B cell (primary cell): ENCODE data around the gene ENDOU. TPM values are rescaled to one million over a fixed set of nuclear protein-coding genes. Genes with fewer than 3 reads are reported as not detected.
A peak's percentile ranks its signal among the peaks of the same experiment; 100 is the strongest.

Source experiments
- ATAC-seq: fragments of 200-7000 bp; cut with Tn5 transposase; one replicate; pipeline ENCODE4 v1.10.0; 2021; ENCODE audit warnings: low read depth, mild to moderate bottlenecking, moderate number of reproducible peaks, moderate library complexity
- CTCF ChIA-PET: fragments of 350-600 bp; sonication (Branson Sonifier 250); formaldehyde crosslinking; loops from one replicate; lab custom pipeline; 2021; ENCODE audit warnings: antibody characterized with exemption, inconsistent platforms; lab: Charles Lee
- POLR2A ChIA-PET: fragments of 350-600 bp; sonication (Branson Sonifier 250); formaldehyde crosslinking; loops from one replicate; lab custom pipeline; 2021; ENCODE audit warnings: antibody characterized with exemption; lab: Charles Lee
- DNase-seq: peaks from one replicate; pipeline ENCODE4 v3.0.0; 2013
- H2AFZ ChIP-seq: 2 replicates; pipeline ENCODE4 v1.6.1; 2012; ENCODE audit warnings: mild to moderate bottlenecking, low read depth, low read length; ENCODE audit not compliant: insufficient read depth, poor library complexity, severe bottlenecking
- H3K27ac ChIP-seq, 2 donors: 1 replicate in 1 of 2; 2 replicates in 1 of 2; pipeline ENCODE4 v1.5.1; 2012 to 2013; ENCODE audit warnings: low read length in 2 of 2, mild to moderate bottlenecking in 2 of 2, moderate library complexity in 1 of 2
- H3K27me3 ChIP-seq, 4 experiments: fragments of 200-600 bp in 1 of 4; sonication (generic) in 1 of 4; replicated peaks in 1 of 4; 1 replicate in 2 of 4; 2 replicates in 2 of 4; pipeline versions ENCODE4 v1.6.1 to v1.7.0; 2013 to 2016; ENCODE audit warnings: low read length in 3 of 4, mild to moderate bottlenecking in 2 of 4, mixed read lengths in 1 of 4, moderate library complexity in 1 of 4; ENCODE audit not compliant: insufficient read depth in 4 of 4, control insufficient read depth in 3 of 4; ENCODE audit errors: control extremely low read depth in 1 of 4
- H3K36me3 ChIP-seq, 2 experiments: replicated peaks in 1 of 2; 1 replicate in 1 of 2; 2 replicates in 1 of 2; pipeline versions ENCODE4 v1.6.1 to v1.7.1; 2013; ENCODE audit warnings: low read length in 1 of 2; ENCODE audit not compliant: insufficient read depth in 2 of 2, control insufficient read depth in 1 of 2; ENCODE audit errors: control extremely low read depth in 1 of 2, extremely low read depth in 1 of 2
- H3K4me1 ChIP-seq, 2 donors: fragments of 200-600 bp in 1 of 2; sonication (generic) in 1 of 2; 1 replicate in 1 of 2; 2 replicates in 1 of 2; pipeline versions ENCODE4 v1.5.1 to v1.6.1; 2013 to 2017; ENCODE audit warnings: low read length in 2 of 2; ENCODE audit not compliant: control insufficient read depth in 2 of 2, insufficient read depth in 2 of 2
- H3K4me2 ChIP-seq: replicated peaks from 2 replicates; pipeline ENCODE3; 2012; ENCODE audit warnings: mild to moderate bottlenecking, low read depth, low read length; ENCODE audit not compliant: poor library complexity, severe bottlenecking
- H3K4me3 ChIP-seq, 5 experiments: fragments of 200-600 bp in 1 of 5; sonication (generic) in 1 of 5; 1 replicate in 3 of 5; 2 replicates in 2 of 5; pipeline versions ENCODE4 v1.5.1 to v1.7.0; 2011 to 2016; ENCODE audit warnings: low read length in 4 of 5, mild to moderate bottlenecking in 4 of 5, low read depth in 2 of 5, control low read depth in 1 of 5, moderate library complexity in 1 of 5; ENCODE audit not compliant: insufficient read depth in 1 of 5; ENCODE audit errors: control extremely low read depth in 1 of 5, extremely low read depth in 1 of 5
- H3K79me2 ChIP-seq: fragments of 200-600 bp; sonication (generic); one replicate; pipeline ENCODE4 v1.6.0; 2016; ENCODE audit warnings: low read length; ENCODE audit not compliant: control insufficient read depth, insufficient read depth
- H3K9ac ChIP-seq: fragments of 200-600 bp; sonication (generic); 2 replicates; pipeline ENCODE4 v1.6.1; 2017; ENCODE audit warnings: mild to moderate bottlenecking, low read length, moderate library complexity
- H3K9me3 ChIP-seq, 3 donors: one replicate each; pipeline versions ENCODE4 v1.6.1 to v1.7.1; 2013; ENCODE audit warnings: low read length in 2 of 3; ENCODE audit not compliant: control insufficient read depth in 2 of 3, insufficient read depth in 1 of 3; ENCODE audit errors: control extremely low read depth in 1 of 3
- H4K20me1 ChIP-seq: 2 replicates; pipeline ENCODE4 v1.6.0; 2012; ENCODE audit warnings: mild to moderate bottlenecking, low read length; ENCODE audit not compliant: insufficient read depth, control insufficient read depth, poor library complexity, severe bottlenecking
- H3K27ac Mint-ChIP-seq: one replicate; pipeline ENCODE4 v1.8.0; 2021; ENCODE audit warnings: mixed read lengths
- H3K27me3 Mint-ChIP-seq: one replicate; pipeline ENCODE4 v1.8.0; 2021; ENCODE audit warnings: mixed read lengths
- H3K4me1 Mint-ChIP-seq: one replicate; pipeline ENCODE4 v1.8.0; 2021; ENCODE audit warnings: mixed read lengths
- H3K4me3 Mint-ChIP-seq: one replicate; pipeline ENCODE4 v1.8.0; 2021; ENCODE audit warnings: mixed read lengths
- H3K9me3 Mint-ChIP-seq: one replicate; pipeline ENCODE4 v1.8.0; 2022; ENCODE audit warnings: mixed read lengths; ENCODE audit not compliant: insufficient read depth
- EZH2 ChIP-seq: IDR thresholded peaks from 2 replicates; pipeline ENCODE4 v1.6.1; 2012; ENCODE audit warnings: borderline replicate concordance, low read depth, mild to moderate bottlenecking, moderate library complexity, low read length; ENCODE audit not compliant: insufficient read depth, poor library complexity, severe bottlenecking
- WGBS: methylation state at CpG from one replicate; pipeline ENCODE4 v1.1.5; 2013; ENCODE audit warnings: missing lambda C conversion rate; ENCODE audit not compliant: insufficient coverage; 5-methylcytosine and 5-hydroxymethylcytosine counted together
- intact Hi-C: fragments of 100-400 bp; cut with micrococcal nuclease; formaldehyde crosslinking; loops from one replicate; pipeline ENCODE4 v1.10.0; 2022
- polyA plus RNA-seq: library from polyadenylated mRNA; depleted of rRNA; stranded (reverse); fragments of >200 nt; gene quantifications from 2 replicates; pipeline ENCODE4 v1.2.3, GENCODE V29; 2012
- total RNA-seq, 2 donors: library from RNA; stranded (reverse); fragments of 120-200 nt in 1 of 2; gene quantifications; 1 replicate in 1 of 2; 2 replicates in 1 of 2; pipeline versions ENCODE4 v1.2.3 to v1.2.4, GENCODE V29; 2013 to 2022
- TF ChIP-seq, protein P1 (sequence below): fragments of 200-600 bp; IDR thresholded peaks from one replicate; pipeline ENCODE4 v1.8.0; 2022; ENCODE audit warnings: antibody characterized with exemption, mild to moderate bottlenecking

The ENDOU gene
- total and polyA plus RNA-seq, 2 donors (not counting 1 experiment from before 2014, with no cell fraction given), result 0.03 TPM; not detected in 1

DNA sequence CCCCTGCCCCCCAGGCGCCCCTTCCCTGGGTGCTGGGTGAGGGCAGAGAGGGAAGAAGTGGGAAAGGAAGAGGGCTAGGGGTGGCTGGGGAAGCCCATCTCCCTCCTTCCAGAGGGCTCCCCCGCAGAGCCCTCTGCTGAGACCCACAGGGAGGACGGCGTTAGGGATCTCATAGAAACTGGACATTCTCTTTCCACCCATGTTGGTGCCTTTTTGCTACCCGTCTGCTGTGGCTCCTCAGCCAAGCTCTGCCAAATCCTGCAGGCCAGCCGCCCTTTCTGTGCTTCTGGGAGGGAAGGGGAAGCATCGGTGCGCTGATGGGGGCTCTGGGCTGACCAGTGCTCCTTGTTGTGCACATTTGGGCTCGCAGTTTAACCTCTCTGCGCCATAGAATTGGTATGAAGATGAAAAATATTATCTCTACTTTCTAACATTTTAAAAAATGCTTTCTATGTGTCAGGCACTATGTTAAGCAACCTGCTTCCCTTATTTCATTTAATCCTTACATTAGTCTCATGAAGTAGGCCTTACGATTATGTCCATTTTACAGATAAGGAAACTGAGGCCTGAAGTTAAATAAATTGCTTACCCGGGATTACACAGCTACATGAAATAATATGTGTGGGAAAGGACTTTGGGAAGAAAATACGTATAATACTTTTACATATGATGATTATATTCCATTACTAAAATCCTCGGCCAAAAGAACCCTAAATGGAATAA is 48.7 kb upstream of the ENDOU start:
- intact Hi-C loops, result loop anchor here (1.0 to 2.0 kb wide), 3 partner anchors 15 to 69 kb away; partner anchors contain the start of gene RAPGEF3
- H3K4me3 Mint-ChIP-seq, result peak overlapping the region; percentile 93
- WGBS, result 21% methylated on average over 4 of the region's 14 CpGs
- Histone ChIP-seq H3K27me3 (no peaks in the 10 kb centered on the region), H2AFZ (peak overlapping the region; percentile 92), H3K4me2 (peak overlapping the region; percentile 84), H3K9me3 (no peaks in the 10 kb centered on the region), H3K4me3 (peak overlapping the region in 4 of 5 experiments; percentile 23 to 75 (median 61)), H4K20me1 (peaks cover 27% of the 10 kb centered on the region), H3K4me1 (peaks cover 6 to 27% of the 10 kb centered on the region in 2 donors), H3K27ac (peak overlapping the region in 1 of 2 donors; percentile 54), H3K36me3 (no peaks in the 10 kb centered on the region), H3K79me2 (peaks cover 28% of the 10 kb centered on the region), H3K9ac (peak overlapping the region; percentile 74)
- no peaks in the 10 kb centered on the region for H3K9me3 Mint-ChIP-seq
- POLR2A ChIA-PET, result interaction anchor here (1.0 kb wide), 1 partner anchor 62 kb away, joined by 4 read pairs; no protein-coding TSS in a partner anchor
- no peaks in the 10 kb centered on the region for H3K27me3 Mint-ChIP-seq
- CTCF ChIA-PET, result interaction anchor here (2.5 to 20.0 kb wide), 6 partner anchors 17 to 122 kb away, joined by 7 to 584 read pairs (median 334); partner anchors contain the start of genes ENDOU, RAPGEF3 and RPAP3
- no peak for DNase-seq
- H3K27ac Mint-ChIP-seq, result peak overlapping the region; percentile 86
- peaks cover 27% of the 10 kb centered on the region for H3K4me1 Mint-ChIP-seq
- TF ChIP-seq, protein P1, sequence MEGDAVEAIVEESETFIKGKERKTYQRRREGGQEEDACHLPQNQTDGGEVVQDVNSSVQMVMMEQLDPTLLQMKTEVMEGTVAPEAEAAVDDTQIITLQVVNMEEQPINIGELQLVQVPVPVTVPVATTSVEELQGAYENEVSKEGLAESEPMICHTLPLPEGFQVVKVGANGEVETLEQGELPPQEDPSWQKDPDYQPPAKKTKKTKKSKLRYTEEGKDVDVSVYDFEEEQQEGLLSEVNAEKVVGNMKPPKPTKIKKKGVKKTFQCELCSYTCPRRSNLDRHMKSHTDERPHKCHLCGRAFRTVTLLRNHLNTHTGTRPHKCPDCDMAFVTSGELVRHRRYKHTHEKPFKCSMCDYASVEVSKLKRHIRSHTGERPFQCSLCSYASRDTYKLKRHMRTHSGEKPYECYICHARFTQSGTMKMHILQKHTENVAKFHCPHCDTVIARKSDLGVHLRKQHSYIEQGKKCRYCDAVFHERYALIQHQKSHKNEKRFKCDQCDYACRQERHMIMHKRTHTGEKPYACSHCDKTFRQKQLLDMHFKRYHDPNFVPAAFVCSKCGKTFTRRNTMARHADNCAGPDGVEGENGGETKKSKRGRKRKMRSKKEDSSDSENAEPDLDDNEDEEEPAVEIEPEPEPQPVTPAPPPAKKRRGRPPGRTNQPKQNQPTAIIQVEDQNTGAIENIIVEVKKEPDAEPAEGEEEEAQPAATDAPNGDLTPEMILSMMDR, result no peak
- no peak for TF ChIP-seq EZH2
- no peak for ATAC-seq
